Muscle of leg (tissue), 11 donors: ENCODE data around the gene ABCA2. TPM values are rescaled to one million over a fixed set of nuclear protein-coding genes. Genes with fewer than 3 reads are reported as not detected.

Experiments
- DNase-seq: peaks from one replicate; pipeline ENCODE4 v3.0.0; 2013
- H3K27ac ChIP-seq: one replicate; pipeline ENCODE4 v1.5.1; 2013; ENCODE audit warnings: mild to moderate bottlenecking, low read length, control low read depth
- H3K27me3 ChIP-seq: one replicate; pipeline ENCODE4 v1.6.1; 2013; ENCODE audit warnings: low read length; ENCODE audit not compliant: control insufficient read depth, insufficient read depth
- H3K36me3 ChIP-seq: one replicate; pipeline ENCODE4 v1.6.1; 2013; ENCODE audit warnings: low read length; ENCODE audit not compliant: control insufficient read depth, insufficient read depth
- H3K4me1 ChIP-seq: one replicate; pipeline ENCODE4 v1.6.1; 2013; ENCODE audit warnings: low read length; ENCODE audit not compliant: control insufficient read depth, insufficient read depth
- H3K4me3 ChIP-seq: one replicate; pipeline ENCODE4 v1.5.1; 2013; ENCODE audit warnings: low read length, control low read depth
- H3K9me3 ChIP-seq: replicated peaks from 2 replicates; pipeline ENCODE4 v1.6.1; 2013; ENCODE audit warnings: low read depth, low read length; ENCODE audit not compliant: control insufficient read depth
- whole genome bisulfite sequencing: methylation state at CpG from one replicate; pipeline ENCODE4 v1.1.5; 2013; ENCODE audit warnings: missing lambda C conversion rate; ENCODE audit not compliant: insufficient coverage; 5-methylcytosine and 5-hydroxymethylcytosine counted together
- polyA plus RNA-seq, 8 donors: library from polyadenylated mRNA; unstranded; fragments of 120-200 nt; gene quantifications; one replicate each; pipeline versions ENCODE4 v1.2.1 to v1.2.3, GENCODE V29; 2013; ENCODE audit warnings: inconsistent platforms in 1 of 8, low replicate concordance in 1 of 8; ENCODE audit not compliant: insufficient read length in 8 of 8, insufficient read depth in 1 of 8
- total RNA-seq: library from RNA; stranded (reverse); fragments of 120-200 nt; gene quantifications from one replicate; pipeline ENCODE4 v1.2.4, GENCODE V29; 2013

ABCA2 gene
- total and polyA plus RNA-seq, 9 donors: 8.3 to 24.8 (median 18.8) TPM

- no peak overlapping the region for H3K4me3 ChIP-seq
- no peaks in the 10 kb centered on the region for H3K27me3 ChIP-seq
- no peak for DNase-seq
- H3K27ac ChIP-seq: no peak overlapping the region
- H3K9me3 ChIP-seq: no peaks in the 10 kb centered on the region
- peaks cover 29% of the 10 kb centered on the region for H3K4me1 ChIP-seq
- H3K36me3 ChIP-seq: peaks cover 13% of the 10 kb centered on the region
- WGBS: 81% methylated on average over 4 of the region's 6 CpGs
These were observed 6.5 kb downstream of the ABCA2 start for GRCh38 chr9:137021568-137021978.

- DNase-seq: no peak
- H3K27ac ChIP-seq: no peak overlapping the region
- no peak overlapping the region for H3K4me3 ChIP-seq
- H3K27me3 ChIP-seq: no peaks in the 10 kb centered on the region
- 91% methylated on average over 31 of the region's 32 CpGs for WGBS
- peaks cover 19% of the 10 kb centered on the region for H3K36me3 ChIP-seq
- no peaks in the 10 kb centered on the region for H3K9me3 ChIP-seq
- peaks cover 24% of the 10 kb centered on the region for H3K4me1 ChIP-seq
These were observed 7.1 kb downstream of the ABCA2 start for GRCh38 chr9:137020771-137021567.

GRCh38 chr9:137019891-137020683, 8.0 kb downstream of the ABCA2 start:
- no peak overlapping the region for H3K4me3 ChIP-seq
- H3K27me3 ChIP-seq: no peaks in the 10 kb centered on the region
- H3K36me3 ChIP-seq: peaks cover 23% of the 10 kb centered on the region
- peaks cover 15% of the 10 kb centered on the region for H3K4me1 ChIP-seq
- no peak for DNase-seq
- H3K27ac ChIP-seq: no peak overlapping the region
- H3K9me3 ChIP-seq: no peaks in the 10 kb centered on the region
- 86% methylated on average over 33 of the region's 34 CpGs for WGBS

- Histone ChIP-seq H3K36me3 (peaks cover 29% of the 10 kb centered on the region), H3K9me3 (no peaks in the 10 kb centered on the region), H3K27ac (no peak overlapping the region), H3K4me1 (peaks cover 10% of the 10 kb centered on the region), H3K27me3 (no peaks in the 10 kb centered on the region), H3K4me3 (no peak overlapping the region)
- DNase-seq: no peak
- WGBS: 89% methylated on average over 33 of the region's 36 CpGs
These were observed 9.1 kb downstream of the ABCA2 start for GRCh38 chr9:137018761-137019559.

GRCh38 chr9:137017791-137018497, 10.1 kb downstream of the ABCA2 start:
- Histone ChIP-seq H3K27ac (no peak overlapping the region), H3K9me3 (no peaks in the 10 kb centered on the region), H3K4me3 (no peak overlapping the region), H3K4me1 (peaks cover under 1% of the 10 kb centered on the region), H3K36me3 (peaks cover 32% of the 10 kb centered on the region), H3K27me3 (no peaks in the 10 kb centered on the region)
- 89% methylated on average over 30 of the region's 45 CpGs for WGBS
- DNase-seq: no peak

- H3K27ac ChIP-seq: no peak overlapping the region
- WGBS: 98% methylated on average over 28 of the region's 28 CpGs
- H3K4me3 ChIP-seq: no peak overlapping the region
- DNase-seq: no peak
- peaks cover 39% of the 10 kb centered on the region for H3K36me3 ChIP-seq
- H3K4me1 ChIP-seq: no peaks in the 10 kb centered on the region
- no peaks in the 10 kb centered on the region for H3K9me3 ChIP-seq
- no peaks in the 10 kb centered on the region for H3K27me3 ChIP-seq
These were observed 11.0 kb downstream of the ABCA2 start for GRCh38 chr9:137017071-137017470.

- H3K27me3 ChIP-seq: no peaks in the 10 kb centered on the region
- H3K4me3 ChIP-seq: no peak overlapping the region
- no peaks in the 10 kb centered on the region for H3K9me3 ChIP-seq
- H3K4me1 ChIP-seq: no peaks in the 10 kb centered on the region
- H3K36me3 ChIP-seq: peaks cover 43% of the 10 kb centered on the region
- 93% methylated on average over 11 of the region's 16 CpGs for WGBS
- no peak for DNase-seq
- no peak overlapping the region for H3K27ac ChIP-seq
These were observed 11.6 kb downstream of the ABCA2 start for GRCh38 chr9:137016436-137016835.

GRCh38 chr9:137015976-137016375, 12.1 kb downstream of the ABCA2 start:
- Histone ChIP-seq H3K27me3 (no peaks in the 10 kb centered on the region), H3K9me3 (no peaks in the 10 kb centered on the region), H3K27ac (no peak overlapping the region), H3K4me1 (no peaks in the 10 kb centered on the region), H3K4me3 (no peak overlapping the region), H3K36me3 (peaks cover 47% of the 10 kb centered on the region)
- 95% methylated on average over 20 of the region's 21 CpGs for WGBS
- no peak for DNase-seq

GRCh38 chr9:137015540-137015930, 12.5 kb downstream of the ABCA2 start:
- no peaks in the 10 kb centered on the region for H3K27me3 ChIP-seq
- WGBS: 98% methylated on average over 22 of the region's 25 CpGs
- peaks cover 49% of the 10 kb centered on the region for H3K36me3 ChIP-seq
- no peaks in the 10 kb centered on the region for H3K9me3 ChIP-seq
- no peak overlapping the region for H3K27ac ChIP-seq
- no peaks in the 10 kb centered on the region for H3K4me1 ChIP-seq
- no peak for DNase-seq
- no peak overlapping the region for H3K4me3 ChIP-seq
